C1 segment of cervical spinal cord (tissue), 14 donors: Measurements from ENCODE around the gene POU4F2.

Experiments used
- DNase-seq, 14 donors: peaks; one replicate each; lab custom pipeline; 2025; lab: John Stamatoyannopoulos, UW

POU4F2 gene, protein sequence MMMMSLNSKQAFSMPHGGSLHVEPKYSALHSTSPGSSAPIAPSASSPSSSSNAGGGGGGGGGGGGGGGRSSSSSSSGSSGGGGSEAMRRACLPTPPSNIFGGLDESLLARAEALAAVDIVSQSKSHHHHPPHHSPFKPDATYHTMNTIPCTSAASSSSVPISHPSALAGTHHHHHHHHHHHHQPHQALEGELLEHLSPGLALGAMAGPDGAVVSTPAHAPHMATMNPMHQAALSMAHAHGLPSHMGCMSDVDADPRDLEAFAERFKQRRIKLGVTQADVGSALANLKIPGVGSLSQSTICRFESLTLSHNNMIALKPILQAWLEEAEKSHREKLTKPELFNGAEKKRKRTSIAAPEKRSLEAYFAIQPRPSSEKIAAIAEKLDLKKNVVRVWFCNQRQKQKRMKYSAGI

DNA sequence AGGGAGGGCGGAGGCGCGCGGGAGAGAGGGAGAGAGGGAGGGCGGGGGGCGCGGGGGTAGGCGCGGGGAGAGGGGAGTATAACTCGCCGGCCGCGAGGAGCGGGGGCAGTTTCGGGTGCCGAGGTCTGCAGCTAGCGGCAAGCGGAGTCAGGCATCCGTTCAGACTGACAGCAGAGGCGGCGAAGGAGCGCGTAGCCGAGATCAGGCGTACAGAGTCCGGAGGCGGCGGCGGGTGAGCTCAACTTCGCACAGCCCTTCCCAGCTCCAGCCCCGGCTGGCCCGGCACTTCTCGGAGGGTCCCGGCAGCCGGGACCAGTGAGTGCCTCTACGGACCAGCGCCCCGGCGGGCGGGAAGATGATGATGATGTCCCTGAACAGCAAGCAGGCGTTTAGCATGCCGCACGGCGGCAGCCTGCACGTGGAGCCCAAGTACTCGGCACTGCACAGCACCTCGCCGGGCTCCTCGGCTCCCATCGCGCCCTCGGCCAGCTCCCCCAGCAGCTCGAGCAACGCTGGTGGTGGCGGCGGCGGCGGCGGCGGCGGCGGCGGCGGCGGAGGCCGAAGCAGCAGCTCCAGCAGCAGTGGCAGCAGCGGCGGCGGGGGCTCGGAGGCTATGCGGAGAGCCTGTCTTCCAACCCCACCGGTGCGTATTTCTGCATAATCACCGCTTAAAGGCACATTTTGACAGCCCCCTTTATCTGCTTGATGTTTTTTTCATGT lies at the start of gene POU4F2:
Gene POU4F2 (plus strand): TSS at position 108 of the 720 bp plus-strand sequence. CDS start 248 bp downstream, at position 356.
- no peak for DNase-seq

DNA sequence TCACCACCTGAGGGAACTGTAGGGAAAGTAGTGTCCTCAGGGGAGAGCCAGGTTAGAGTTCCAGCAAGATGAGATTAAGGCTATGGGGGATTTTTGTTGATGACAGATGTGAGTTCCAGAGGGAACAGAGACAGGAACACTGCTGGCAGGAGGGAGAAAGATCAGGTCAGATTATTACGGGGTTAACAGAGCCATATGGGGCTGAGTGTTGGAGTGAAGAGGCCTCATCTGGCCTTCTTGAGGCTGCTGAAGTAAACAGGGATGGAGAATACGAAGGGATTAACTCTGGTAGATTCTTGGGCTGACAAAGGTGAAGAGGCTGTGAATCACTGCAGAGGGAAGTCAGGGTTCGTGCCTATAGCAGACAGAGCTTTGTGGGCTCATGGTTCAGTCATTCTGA lies 47.9 kb upstream of the POU4F2 start:
- DNase-seq, result no peak

- no peak for DNase-seq
Measured at GRCh38 chr4:146592019-146592418, 46.7 kb upstream of the POU4F2 start.

GRCh38 chr4:146632770-146633470 lies 5.8 kb upstream of the POU4F2 start:
- DNase-seq, result no peak

DNA sequence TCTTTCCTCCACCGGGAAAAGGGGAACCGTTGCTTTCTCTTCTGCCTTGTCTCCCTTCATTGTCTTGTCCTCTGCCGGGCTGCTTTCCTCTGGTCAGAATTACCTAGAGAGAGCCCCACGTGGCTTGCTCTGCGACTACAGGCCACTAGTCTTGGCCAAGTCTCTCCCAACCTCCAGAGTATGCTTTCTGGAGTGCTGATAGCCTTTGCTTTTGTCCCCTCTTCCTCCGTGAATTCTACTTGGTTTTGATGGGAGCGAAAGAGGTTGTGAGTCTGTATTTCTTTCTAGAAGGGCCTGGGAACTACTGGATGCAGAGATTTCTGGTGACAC lies 5.3 kb upstream of the POU4F2 start:
- DNase-seq, result no peak

DNA sequence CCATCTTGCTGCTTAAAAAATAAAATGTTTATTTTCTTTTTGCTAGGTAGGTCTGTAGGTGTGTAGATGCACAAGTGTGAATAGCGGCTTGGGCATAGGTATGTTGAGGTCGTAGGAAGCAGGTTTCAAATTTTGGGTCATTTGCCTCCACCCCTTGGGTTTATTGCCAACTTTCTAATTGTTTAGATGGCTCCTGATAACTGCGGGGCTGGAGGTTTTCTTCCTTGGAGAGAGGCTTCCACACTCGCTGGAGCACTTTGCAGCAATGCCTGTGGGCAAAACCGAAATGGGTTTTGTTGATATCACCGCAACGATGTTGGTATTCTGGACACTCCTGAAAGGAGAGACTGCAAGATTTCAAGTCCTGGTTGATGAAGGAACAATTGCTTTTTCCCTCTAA lies 3.9 kb upstream of the POU4F2 start:
- DNase-seq, result no peak

- no peak for DNase-seq
Measured at GRCh38 chr4:146637621-146638332, 916 bp upstream of the POU4F2 start.

DNA sequence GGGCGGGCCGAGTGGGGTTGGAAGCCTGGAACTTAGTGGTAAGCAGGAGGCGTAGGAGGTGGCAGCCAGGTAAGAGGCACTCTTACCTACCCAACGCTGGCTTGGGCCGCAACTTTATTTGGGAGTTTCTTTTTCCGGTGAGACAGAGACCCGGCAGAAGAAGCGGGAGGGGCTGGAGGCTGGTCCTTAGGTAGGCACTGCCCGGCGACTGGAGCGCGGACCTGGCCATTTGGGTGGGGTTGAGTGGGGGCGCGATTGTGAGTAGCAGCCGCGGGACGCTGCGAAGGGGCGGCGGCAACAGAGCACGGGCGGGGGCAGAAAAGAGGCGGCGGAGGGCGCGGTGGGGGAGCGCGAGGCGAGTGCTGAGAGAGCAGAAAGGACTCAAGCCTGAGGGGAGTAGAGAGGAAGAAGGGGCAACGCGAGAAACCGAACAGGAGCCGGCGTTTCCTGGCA lies 334 bp upstream of the POU4F2 start:
- DNase-seq, result no peak

- DNase-seq, result no peak
Measured at GRCh38 chr4:146639506-146639932, 826 bp downstream of the POU4F2 start.

DNA sequence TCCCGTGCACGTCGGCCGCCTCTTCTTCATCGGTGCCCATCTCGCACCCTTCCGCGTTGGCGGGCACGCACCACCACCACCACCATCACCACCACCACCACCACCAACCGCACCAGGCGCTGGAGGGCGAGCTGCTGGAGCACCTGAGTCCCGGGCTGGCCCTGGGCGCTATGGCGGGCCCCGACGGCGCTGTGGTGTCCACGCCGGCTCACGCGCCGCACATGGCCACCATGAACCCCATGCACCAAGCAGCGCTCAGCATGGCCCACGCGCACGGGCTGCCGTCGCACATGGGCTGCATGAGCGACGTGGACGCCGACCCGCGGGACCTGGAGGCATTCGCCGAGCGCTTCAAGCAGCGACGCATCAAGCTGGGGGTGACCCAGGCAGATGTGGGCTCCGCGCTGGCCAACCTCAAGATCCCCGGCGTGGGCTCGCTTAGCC lies 1.4 kb downstream of the POU4F2 start:
- DNase-seq, result no peak

DNA sequence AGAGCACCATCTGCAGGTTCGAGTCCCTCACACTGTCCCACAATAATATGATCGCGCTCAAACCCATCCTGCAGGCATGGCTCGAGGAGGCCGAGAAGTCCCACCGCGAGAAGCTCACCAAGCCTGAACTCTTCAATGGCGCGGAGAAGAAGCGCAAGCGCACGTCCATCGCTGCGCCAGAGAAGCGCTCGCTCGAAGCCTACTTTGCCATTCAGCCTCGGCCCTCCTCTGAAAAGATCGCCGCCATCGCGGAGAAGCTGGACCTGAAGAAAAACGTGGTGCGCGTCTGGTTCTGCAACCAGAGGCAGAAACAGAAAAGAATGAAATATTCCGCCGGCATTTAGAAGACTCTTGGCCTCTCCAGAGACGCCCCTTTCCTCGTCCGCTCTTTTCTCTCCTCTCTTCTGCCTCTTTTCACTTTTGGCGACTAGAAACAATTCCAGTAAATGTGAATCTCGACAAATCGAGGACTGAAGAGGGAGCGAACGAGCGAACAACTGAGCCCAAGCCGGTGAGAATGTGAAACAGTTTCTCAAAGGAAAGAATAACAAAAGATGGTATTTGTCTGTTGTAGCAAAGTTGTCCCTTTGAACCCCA lies 1.9 kb downstream of the POU4F2 start:
- DNase-seq, result no peak

DNA sequence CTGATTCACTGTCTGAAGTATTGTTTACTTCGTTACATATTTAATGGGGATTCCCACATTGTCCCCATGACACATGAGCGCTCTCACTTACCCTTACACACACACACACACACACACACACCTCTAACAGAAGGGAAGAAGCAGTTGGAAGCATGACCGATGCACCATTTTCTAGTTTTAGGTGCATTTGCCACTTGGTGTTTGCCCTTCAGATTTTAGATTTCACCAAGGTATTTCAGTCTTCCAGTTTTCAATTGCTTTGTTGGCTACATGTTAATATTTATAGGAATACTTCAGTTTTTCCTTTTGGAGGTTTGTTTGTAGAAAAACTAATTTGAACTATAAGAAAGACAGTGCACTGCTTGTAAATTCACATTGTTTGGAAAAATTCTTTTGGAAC lies 3.1 kb downstream of the POU4F2 start:
- DNase-seq, result no peak

DNA sequence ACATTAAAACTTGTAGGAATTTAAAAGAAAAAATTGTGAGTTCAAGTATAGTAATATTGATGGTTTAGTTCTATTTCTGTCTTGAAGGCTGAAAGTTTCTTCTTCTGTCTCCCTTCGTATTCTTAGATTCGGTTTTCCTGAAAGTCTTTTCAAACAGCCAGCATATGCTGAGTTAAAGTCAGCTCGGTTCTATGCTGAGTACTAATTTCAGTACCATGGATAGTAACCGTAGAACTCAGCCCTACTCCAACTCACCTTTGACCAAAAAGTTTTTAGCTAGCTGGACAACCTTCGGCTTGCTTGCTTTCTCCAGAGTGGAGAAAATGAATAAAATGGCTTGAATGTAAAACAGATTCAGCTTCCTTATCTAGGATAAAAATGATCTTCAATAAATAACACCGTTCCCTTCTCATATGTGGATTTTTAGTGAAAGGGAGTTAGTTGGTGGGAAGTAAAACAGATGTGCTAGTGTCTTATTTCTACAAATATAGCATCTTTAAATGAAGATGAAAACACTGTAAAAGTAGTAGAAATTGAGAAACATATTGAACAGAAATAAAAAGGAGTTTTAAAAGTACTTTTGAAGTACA lies 5.2 kb downstream of the POU4F2 start:
- no peak for DNase-seq

DNA sequence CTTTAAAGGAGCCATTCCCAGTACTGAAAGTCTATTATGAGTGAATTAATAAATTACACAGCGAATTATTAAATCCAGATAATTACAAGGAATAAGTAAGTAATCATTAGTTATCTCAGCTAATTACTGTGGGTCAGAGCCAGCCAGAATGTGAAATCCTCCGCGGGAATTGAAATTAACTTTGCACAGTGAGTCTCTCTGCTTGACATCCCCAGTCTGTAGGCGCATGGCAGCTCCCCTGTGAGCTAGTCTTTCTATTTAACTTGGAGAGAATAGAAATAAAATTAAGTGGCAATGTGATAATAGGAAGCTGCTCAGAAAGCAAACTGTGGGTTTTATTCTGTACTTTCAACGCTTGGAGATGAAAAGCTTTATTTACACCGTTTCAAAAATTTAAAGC lies 7.2 kb downstream of the POU4F2 start:
- DNase-seq, result no peak

DNA sequence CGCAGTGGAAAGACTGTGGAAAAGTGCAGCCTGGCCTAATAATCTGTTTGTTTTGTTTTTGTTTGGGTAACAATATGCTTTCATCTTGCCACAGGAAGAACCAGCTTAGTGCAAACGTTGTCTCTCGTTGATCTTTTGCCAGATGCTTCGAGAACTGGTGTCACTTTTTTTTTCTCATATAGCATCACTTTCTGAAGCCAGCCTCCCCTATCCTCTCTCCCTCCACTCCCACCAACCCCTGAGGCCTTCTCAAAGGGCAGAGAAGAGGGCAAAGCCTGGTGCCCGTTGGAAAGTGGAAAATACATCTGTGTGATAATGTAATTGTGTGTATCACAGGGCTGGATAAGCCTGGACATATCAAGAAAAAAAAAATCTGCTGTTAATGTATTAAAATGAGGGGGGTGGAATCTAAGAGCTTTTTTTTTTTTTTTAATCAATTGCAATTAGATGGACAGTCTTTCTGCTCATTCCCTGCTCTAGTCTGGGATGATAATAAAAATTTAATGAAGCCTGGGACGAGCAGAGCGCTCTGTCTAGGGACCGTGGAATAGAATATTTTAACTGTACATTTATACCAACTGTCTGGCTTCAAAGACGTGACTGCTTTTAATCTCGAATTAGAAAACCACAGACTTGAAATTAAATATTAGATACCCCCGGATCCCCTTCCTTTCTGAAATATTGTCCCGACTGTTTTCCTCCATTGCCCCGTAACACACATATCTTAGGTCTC lies 8.1 kb downstream of the POU4F2 start:
- no peak for DNase-seq

DNA sequence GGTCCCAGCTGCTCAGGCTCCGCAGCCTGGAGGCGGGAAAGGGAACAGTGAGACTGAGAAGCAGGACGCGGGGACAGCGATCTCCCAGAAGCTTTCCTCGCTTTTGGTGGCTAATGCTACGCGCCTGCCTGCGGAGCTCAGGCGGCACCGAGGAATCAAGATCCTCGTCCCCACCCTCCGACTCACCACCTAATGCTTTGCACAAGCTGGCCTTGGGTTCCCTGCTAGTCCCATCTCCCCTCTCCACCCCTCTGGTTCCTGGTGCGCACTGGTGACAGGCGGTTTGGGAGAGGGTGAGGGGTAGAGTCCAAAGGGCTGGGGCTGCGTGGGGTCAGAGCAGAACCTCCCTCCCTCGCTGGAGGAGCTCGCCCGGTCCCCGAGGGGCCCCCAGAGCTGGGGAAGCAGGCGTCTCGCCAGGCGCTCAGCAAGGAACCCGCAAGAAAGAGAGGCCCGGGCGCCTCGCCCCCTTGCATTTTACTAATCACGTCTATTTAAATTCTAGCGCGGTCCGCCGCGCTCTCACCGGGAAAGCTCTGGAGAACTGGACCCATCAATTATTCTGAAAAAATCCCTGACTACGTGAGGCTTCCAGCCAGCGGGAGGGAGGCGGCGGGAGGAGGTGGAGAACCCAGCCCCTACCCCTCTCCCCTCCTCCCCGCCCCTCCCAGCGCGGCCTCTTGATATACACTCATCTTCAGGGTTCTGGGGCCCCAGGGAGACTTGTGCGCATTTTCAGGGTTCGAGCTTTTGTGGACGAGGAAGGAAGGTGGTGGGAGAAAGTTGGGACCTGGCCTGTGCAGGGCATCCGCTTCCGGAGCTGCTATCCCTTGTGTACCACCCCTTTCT lies 9.1 kb downstream of the POU4F2 start:
- DNase-seq, result no peak

- DNase-seq, result no peak
Measured at GRCh38 chr4:146648461-146648783, 9.7 kb downstream of the POU4F2 start.

DNA sequence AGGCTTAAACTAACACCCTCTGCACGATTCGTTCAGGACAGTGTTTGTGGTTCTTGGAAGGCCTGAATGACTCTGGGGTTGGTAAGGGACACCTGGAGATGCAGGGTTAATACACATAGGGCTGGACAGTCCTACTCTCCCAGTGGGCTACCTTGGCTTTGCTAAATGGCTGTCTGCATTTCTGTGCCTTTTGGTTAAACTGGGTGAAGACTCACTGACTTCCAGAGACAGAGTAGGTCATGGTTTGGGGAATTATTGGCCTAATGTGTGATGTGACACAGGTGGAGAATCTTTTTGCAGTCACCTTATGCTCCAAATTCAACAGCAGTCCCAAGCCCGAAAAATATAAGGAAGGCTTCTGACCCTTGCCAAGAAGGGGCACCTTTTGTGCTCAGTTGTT lies 10.5 kb downstream of the POU4F2 start:
- no peak for DNase-seq

DNA sequence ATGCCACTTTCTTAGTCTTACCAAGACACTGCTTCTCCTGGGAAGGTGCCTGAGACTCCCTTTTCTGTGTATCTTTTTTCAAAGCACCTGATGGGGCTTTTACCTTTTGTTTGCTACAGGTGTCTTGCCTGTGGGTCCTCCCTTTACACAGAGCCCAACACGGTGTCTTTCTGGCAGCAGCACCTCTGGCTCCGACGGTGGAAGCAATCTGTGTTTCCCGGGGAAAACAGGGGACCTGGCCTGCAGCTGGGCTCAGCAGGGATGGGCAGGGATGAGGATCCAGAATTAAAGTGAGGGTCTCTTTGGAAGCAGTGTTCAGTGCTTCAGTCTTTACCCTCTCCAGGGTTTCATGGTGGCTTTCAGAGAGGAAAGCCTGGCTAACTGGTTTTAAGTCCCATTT lies 11.3 kb downstream of the POU4F2 start:
- no peak for DNase-seq
